HPDE6-E6E7 (cell line): ENCODE results near the gene KRT32.
"Not testable (repeated sequence)": the region's sequence is repeated elsewhere in the genome, so short reads cannot be mapped to it uniquely, and the experiment has no call there.

Experiments used
- DNase-seq: peaks from one replicate; pipeline ENCODE4 v3.0.0; 2011; ENCODE audit warnings: missing footprints; ENCODE audit errors: extremely low spot score

The KRT32 gene

DNA sequence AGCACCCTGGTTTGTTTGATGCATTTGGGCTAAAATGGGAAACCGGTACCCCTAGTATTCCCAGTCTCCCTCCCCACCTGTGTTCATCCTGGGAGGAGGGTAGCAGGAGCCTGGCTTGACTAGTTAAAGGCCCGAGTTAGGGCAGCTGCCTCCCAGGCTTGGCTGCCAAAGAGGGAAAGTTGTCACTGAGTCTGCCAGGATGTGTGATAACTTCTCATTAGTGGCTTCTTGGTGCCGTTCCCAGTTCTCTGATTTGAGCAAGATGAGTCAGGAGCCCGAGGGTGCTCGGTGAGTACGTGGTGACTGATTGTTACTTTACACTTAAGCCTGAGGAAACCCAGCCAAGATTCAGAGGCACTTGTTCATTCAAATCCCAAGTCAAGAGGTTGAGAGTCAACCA lies 2.5 kb downstream of the KRT32 start:
- peak; percentile 98 for DNase-seq

DNA sequence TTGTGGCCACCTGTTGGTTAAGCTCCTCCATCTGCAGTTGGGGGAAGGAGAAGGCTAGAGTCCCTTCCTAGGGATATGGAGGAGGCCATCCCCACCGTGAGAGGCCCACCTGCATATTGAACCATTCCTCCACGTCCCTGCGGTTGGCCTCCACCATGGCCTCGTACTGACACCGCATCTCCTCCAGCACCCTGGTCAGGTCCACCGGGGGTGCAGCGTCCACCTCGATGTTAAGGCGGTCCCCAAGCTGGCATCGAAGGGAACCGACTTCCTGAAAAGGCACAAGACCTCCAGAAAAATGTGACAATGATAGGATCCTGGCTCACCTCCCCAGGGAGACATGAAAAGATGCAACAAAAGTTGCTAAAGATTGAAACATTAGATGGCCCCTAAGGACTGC lies 3.0 kb downstream of the KRT32 start:
- no peak for DNase-seq

DNA sequence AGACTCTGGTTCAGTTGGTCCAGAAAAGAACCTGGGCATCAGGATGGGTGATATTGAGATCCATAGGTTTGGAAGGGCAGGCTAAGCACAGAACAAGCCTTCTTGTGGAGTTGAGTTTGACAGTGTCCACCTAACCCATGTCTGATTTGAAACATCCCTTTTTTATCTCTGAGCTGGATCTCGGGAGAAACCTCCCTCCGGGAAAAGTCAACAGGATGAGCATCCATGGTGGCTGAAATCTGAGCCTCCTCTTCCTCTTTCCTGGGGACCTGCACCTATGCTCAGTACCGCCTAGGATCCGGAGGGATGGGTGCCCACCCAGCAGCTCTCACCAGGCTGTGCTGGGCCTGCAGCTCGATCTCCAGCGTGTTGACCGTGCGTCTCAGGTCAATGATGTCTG lies 3.4 kb downstream of the KRT32 start:
- no peak for DNase-seq

DNA sequence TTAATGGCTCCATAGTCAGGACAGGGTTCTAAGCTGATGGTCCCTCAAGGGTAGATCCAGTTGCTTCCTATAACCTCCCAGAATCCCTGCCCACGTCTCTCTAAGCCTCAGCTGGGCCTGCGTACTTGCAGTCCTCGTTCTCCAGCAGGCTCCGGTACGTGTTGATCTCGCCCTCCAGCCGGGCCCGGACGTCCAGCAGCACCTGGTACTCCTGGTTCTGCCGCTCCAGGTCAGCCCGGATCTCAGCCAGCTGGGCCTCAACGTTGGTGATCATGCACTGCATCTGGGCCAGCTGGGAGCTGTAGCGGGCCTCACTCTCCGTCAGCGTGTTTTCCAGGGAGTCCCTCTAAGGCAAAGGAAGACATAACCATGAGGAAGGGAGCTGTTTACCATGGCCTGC lies 4.5 kb downstream of the KRT32 start:
- no peak for DNase-seq

DNA sequence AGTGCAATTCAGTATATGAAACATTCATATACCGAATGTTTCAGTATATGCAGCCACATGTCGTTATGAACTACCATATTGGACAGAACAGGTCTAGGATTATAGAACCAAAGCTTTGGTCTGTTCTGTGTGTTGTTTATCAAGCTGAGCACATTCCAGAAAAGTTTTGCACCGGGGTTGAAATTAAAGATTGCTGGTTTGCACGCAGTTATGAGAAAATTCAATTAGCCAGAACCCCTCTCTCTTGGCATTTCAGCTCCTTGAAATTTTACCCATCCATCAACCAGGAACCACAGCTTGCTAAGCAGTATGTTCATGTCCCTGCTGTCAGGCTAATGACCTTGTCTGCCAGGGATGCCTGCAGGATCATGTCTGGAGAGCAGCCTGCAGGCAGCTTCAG lies 9.5 kb downstream of the KRT32 start:
- DNase-seq: no peak

DNA sequence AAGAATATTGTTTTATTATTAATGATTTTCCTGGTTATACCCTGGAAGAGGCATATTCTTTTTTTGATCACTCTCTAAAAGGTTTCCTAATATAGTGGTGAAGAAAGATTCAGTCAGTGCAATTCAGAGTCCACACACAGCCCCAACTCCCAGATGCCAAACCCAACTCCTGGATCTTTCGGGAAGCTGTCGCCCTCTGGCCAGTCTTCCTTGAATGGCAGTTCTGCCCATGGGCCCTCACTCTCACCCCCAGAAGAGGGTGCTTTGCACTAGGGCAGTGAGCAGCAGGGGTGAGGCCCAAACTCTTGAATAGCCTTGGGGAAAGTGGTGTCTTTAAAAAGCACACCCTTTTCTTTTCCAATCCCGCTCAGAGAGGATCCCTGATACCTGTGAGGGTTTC lies 11.0 kb downstream of the KRT32 start:
- no peak for DNase-seq

DNA sequence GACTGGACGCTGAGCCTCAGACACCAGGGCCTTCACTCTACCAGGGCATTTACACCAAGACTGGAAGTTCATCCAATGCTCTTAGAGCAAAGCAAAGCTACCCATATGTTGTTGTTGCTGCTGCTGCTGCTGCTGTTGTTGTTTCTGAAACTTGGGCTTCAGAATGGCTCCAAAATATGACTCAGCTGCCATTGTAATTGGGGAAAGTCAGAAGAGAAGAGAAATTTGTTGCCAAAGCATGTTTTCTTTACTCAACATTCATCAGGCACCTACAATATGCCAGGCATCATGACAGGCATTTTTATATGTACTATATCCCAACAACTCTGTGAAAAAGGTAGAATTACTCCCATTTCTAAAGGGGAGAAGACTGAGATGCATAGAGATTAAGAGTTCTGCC lies 11.9 kb downstream of the KRT32 start:
- DNase-seq: no peak

DNA sequence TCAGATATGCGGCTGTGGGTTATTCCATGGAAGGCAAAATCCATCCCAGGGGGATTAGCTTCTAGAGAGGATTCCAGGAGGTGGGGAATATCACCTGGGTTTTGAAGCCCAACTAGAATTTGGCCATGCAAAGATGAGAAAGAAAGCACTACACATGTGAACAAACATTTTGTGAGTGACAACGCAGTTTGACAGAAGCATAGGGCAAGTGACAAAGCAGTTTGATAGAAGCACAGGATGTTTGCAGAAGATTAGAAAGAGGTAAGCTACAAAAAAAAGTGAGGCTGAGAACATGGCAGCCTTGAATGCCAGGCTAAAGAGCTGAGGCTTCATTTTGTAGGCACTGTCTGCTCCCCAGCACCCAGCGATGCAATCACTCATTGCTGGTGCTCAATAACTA lies 14.1 kb downstream of the KRT32 start:
- no peak for DNase-seq

DNA sequence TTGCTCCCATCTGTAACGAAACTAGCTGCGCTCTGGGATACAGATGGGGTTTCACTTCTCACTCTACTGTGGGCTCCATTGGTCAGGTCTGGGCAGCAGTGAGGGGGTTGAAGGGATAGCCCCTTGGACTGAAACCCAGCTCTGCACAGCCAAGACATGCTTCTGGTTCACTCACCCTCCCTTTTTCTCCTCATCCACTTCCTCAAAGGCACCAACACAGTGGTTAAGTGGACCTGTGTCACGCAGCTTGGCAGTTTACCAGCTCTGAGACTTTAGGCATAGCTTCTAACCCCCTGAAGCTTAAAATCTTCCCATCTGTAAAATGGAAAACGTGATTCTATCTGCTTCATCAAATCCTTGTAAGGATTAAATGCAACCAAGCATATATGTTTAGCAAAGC lies 14.9 kb downstream of the KRT32 start:
- no peak for DNase-seq

DNA sequence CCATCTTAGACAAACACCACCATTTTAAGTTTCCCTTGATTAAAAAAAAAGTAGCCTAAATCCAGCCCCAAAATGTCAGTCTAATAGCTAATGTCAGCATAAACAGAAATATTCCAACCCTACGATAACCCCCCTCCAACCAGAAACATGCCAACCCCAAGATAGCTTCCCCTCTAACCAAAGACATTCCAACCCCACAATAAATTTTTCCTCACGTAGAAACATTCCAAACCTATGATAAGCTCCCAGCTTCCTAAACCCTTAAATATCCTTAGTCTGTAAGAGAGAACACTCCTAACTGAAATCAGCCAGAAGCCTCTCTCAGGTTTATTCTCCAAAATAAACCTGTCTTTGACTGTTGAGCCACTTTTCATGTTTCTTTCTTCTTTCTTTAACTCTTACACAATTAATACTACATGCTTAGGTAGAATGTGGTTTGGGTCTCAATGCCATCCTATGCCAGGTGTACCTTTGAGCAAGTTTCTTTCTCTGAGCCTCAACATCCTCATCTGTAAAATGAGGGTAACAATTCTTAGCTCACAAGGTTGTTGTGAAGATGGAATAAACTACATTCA lies 15.9 kb downstream of the KRT32 start:
- DNase-seq: no peak

DNA sequence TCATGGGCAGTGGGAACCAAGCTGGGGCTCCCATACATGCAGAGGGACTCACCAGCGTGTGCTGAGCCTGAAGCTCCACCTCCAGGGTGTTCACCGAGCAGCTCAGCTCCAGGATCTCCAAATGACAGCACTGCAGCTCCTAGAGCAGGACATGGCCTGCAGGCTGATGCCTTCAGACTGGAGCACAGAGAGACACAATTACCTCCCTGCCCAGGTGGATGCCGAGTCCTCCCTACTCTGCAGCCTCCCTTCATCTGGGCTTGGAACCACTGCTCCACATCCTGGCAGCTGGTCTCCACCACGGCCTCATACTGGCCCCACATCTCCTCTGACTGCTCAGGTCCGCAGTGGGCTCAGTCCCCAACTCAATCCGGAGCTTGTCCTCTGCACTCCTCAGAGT lies 18.2 kb downstream of the KRT32 start:
- no peak for DNase-seq

DNA sequence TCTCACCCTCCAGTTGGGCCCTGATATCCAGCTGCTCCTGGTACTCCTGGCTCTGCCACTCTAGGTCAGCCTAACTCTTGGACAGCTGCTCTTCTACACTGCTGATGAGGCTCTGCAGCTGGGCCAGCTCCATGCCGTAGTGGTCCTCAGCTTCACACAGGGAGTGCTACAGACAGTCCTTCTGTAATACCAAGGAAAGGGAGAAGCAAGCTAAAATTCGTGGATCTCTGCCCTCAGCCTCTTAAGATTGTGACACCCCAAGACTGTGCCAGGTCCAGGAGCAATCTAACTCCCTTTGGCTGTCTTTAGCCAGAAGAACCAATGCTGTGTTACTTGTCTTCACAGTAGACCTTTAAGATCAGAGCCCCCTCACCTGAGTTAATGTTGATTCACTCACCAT lies 18.7 kb downstream of the KRT32 start:
- no peak for DNase-seq

DNA sequence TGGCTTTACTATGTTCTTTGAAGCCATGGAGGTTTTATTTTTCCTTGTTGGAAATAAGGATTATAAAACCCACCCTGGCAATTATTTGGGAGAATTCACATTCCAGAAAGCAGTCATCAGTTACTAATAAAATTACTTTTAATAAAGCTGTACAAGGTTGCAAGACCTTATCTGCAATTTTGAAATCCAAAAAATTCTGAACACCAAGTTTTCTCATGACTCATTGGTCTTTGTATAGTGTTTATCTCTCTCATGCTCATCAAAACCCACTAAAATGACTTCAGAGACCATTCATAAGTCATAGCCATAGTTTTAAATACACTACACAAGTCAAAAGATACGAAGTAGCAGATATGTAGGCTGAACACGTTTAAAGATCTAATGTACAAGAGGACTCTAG lies 20.4 kb downstream of the KRT32 start:
- no peak for DNase-seq

DNA sequence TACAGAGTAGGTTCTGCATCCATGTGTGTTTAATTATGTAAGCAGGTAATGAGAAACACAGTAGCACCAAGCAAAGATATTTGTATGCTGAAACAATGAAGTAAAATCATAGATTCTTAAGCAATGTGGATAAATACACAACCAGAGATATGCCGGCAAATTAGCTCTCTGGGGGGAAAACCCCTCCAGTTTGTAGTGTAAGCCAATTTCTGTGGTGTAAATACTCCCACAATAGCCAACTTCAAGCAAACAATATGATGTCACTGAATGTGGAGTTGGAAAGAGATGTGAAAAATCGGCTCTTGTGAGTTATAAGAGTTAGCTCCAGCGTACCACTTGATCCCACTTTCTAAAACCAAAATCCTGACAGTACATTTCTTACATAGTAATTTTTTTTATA lies 22.5 kb downstream of the KRT32 start:
- no peak for DNase-seq

DNA sequence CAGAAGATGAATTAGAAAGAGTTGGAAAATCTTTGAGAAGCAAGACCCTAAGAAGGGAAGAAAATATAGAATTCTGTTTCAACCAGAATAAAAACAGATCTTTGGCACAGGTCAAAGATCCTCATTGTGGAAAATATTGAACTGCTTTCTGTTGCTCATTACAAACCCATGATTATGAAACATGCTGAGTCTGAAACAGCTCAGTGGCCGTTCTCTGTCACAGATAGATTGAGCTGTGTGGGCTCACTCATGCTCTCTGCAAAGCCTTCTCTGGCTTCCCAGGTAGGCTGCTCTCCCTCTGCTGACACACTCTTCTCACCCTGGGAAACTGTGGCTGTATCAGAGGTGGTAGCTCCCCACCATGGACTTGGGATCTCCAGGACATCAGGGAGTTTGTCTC lies 23.0 kb downstream of the KRT32 start:
- DNase-seq: no peak

DNA sequence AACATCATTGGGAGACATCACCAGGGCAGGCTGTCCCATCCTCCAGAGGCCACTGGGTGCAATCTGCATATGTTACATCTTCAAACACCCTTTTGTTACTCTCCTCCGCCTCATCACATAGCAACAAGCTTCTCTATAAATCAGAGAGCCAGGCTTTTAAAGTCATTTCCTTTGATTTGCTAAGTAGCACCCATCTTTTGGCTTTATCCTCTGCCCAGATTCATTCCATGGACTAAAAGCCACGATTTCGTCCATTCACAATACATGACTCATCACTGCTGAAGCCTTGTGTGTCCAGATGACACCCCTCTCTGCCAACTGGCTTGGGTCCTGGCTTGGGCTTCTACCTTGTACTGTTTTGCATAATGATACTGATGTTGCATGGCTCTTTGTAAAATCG lies 24.4 kb downstream of the KRT32 start:
- DNase-seq: no peak

DNA sequence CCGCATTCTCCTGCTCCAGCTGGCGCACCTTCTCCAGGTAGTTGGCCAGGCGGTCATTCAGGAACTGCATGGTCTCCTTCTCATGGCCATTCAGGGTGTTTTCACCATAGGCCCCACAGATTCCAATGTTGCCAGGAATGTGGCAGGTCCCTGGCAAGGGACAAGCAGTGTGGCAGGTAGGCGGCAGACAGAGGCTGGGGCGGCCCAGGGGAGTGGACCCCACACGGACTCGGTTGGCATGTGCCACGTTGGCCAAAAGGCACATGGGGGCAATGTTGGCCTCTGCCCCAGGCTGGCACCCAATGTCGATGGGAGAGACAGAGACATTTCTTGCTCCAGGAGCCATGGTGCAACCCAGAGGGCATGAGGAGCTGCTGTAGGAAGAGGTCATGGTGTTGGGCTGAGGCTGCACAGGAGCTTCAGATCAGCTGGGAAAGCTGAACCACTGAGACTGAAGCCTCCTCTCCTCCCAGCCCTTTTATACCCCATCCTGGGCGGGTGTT lies 26.6 kb downstream of the KRT32 start, which contains the start of gene KRT38:
TSS of gene KRT38 (minus strand) at position 453 of the 503 bp plus-strand sequence. CDS start at position 391, 62 bp downstream.
- no peak for DNase-seq

DNA sequence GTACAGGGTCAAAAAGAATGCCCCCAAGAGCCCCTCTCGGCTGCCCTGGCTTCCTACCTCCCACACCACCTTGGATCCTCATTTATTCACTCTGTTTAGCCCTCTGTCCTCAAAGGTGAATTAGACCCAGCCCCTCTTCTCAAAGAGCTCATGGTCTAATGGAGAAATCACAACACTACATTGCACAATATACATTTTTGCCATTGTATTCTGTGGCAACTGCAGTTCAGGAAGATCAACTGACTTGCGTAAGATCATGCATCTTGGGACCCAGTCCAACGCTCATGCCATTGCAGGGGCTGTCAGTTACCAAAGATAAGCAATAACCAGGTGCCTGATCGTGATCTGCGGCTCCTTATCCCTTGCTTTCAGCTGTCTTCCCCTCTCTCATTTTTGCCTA lies 27.8 kb downstream of the KRT32 start:
- DNase-seq: no peak

DNA sequence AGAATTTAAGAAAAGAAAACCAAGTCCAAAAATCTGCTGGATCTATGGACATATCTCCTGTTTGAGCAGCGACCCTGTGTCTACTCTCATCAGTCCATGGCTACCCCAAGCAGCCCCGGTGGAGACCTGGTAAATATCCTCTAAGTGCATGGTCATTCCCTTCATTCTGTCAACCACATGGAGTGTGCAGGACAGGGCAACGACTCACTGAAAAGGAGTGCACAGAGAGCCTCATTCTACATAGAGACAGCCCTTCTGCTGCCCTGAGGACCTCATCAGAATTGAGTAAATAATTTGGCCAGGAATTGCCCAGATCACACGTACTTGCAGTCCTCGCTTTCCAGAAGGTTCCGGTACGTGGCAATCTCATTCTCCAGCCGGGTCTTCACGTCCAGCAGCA lies 29.4 kb downstream of the KRT32 start:
- DNase-seq: no peak

DNA sequence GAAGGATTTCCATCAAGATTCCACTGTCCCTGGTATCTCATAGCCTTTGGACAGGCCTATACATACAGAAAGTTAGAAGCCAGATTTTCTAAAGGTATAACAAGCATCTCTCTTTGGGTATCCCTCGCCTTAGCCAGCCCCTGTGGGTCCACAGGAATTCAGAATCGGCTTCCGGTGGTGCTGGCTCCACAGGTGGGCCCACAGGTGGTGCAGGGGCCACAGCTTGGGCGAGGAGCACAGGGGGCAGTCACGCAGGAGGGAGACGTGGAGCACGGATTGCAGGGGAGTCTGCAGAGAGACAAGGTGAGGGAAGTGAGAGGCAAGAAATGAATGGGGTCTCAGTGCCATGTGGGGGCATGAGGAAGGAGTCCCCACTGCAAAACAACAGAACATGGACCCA lies 29.9 kb downstream of the KRT32 start:
- no peak for DNase-seq

DNA sequence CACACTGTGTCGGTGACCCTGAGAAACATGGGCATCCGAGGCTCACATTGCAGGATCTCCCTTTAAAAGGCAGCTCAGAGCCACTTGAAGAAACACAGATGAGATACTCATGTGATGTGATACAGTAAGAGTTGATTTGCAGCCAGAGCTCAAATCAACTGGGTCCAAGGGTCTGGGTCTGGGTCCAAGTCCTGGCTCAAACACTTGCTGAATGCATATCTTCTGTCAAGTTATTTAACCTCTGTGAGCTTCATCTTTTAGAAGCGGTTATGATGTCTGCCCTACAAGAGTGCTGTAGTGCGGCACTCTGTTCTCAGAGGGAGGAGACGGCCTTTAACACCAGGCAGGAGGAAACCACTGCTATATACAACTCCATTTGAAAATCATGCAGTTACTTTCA lies 32.8 kb downstream of the KRT32 start:
- no peak for DNase-seq

DNA sequence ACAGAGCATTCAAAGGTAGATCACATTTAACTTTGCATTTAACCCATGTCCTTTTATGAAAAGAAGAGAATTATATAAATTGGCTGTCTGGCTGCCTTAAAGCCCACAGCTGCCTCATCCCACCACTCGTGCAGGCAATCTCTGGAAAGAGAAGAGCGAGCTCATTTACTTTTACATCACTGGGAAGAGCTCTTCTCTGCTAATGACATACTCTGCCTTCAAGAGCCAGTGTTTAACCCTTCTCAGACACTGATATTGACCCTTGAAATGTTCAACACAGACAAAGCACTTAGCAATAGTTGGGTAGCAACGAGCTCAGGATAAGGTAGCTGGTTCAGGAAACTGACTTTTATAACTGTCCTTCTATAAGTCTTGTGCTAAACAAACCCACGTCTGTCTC lies 33.2 kb downstream of the KRT32 start:
- no peak for DNase-seq

DNA sequence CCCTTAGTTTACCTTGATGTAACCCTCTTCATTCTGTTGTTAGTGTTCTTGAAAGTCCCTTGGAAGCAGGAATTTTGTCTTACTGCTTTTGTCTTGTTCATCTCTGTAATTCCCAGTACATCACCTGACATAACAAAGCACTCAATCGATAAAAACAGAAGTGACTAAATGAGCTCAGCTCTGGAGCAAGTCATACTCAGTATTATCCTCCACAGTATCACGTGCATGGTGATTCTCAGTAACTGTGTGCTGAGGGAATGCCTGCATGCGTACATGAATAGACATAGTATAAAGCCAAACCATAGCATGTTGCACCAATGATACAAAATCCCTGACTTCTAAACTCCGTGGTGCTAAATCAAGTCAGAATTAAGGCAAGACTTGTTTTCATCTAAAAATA lies 33.6 kb downstream of the KRT32 start:
- DNase-seq: no peak

DNA sequence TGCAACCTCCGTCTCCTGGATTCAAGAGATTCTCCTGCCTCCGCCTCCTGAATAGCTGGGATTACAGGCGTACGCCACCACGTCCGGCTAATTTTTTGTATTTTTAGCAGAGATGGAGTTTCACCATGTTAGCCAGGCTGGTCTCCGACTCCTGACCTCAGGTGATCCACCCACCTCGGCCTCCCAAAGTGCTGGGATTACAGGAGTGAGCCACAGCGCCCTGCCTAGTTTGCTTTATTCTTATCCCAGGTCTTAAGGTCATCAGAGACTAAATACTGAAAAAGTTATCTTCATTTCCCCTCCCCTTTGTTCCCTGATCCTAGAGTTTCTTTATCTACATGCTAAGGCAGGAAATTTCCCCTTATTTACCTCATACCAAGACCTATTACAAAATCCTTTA lies 36.8 kb downstream of the KRT32 start:
- DNase-seq: not testable (repeated sequence)
